Measurements from ENCODE around the gene DAG1. TPM values are rescaled to one million over a fixed set of nuclear protein-coding genes. Genes with fewer than 3 reads are reported as not detected.

DAG1 gene
- polyA plus RNA-seq, 3 donors: 3.9 to 5.8 (median 4.2) TPM

DNA sequence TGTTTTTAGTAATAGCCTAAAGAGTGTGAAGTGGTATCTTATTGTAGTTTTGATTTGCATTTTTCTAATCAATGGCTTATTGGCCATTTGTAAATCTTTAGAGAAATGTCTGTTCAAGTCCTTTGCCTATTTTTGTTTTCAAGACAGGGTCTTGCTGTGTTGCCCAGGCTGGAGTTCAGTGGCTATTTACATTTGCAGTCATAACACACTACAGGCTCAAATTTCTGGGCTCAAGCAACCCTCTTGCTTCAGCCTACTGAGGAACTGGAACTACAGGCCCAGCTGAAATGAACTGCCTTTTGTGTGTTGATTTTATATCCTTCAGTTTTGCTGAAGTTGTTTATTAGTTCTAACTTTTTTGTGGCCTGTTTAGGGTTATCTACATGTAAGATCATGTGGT, 112.1 kb downstream of the DAG1 start:
- Mint-ChIP-seq H3K9me3 (peaks cover 0 to 3% (median 0%) of the 10 kb centered on the region in 7 donors), H3K27me3 (ENCODE audit: low read depth in 3 of 3) (peaks cover 4 to 14% (median 4%) of the 10 kb centered on the region in 3 donors), H3K36me3 (no peaks in the 10 kb centered on the region), H3K27ac (no peak overlapping the region), H3K4me3 (no peak overlapping the region), H3K4me1 (no peaks in the 10 kb centered on the region)
- Histone ChIP-seq H3K79me2 (ENCODE audit: insufficient read depth, low read length) (no peaks in the 10 kb centered on the region), H3K4me2 (replicated peaks; ENCODE audit: extremely low read depth, low read length, poor library complexity, severe bottlenecking) (no peak overlapping the region), H3K27me3 (ENCODE audit: control insufficient read depth in 2 of 2, insufficient read depth in 2 of 2, low read length in 2 of 2) (no peaks in the 10 kb centered on the region), H3K9ac (ENCODE audit: insufficient read depth, low read length, poor library complexity, severe bottlenecking) (no peak overlapping the region), H3K9me3 (replicated peaks in 1 of 2; ENCODE audit: control insufficient read depth in 1 of 2, insufficient read depth in 1 of 2, low read length in 2 of 2) (no peaks in the 10 kb centered on the region), H3K4me1 (ENCODE audit: control insufficient read depth in 1 of 2, insufficient read depth in 2 of 2, low read length in 2 of 2) (no peaks in the 10 kb centered on the region), H4K20me1 (ENCODE audit: insufficient read depth, low read length) (no peaks in the 10 kb centered on the region), H3K27ac (ENCODE audit: low read depth in 1 of 2, low read length in 2 of 2) (no peak overlapping the region), H2AFZ (ENCODE audit: insufficient read depth, low read depth, low read length, poor library complexity, severe bottlenecking) (no peak overlapping the region), H3K4me3 (replicated peaks in 1 of 3; ENCODE audit: low read depth in 2 of 3, low read length in 3 of 3) (no peak overlapping the region), H3K36me3 (replicated peaks in 1 of 2; ENCODE audit: control insufficient read depth in 1 of 2, insufficient read depth in 2 of 2, low read length in 2 of 2) (no peaks in the 10 kb centered on the region)
- intact Hi-C loops (cut with micrococcal nuclease): no loop called here
- DNase-seq: no peak
- TF ChIP-seq, protein P1, sequence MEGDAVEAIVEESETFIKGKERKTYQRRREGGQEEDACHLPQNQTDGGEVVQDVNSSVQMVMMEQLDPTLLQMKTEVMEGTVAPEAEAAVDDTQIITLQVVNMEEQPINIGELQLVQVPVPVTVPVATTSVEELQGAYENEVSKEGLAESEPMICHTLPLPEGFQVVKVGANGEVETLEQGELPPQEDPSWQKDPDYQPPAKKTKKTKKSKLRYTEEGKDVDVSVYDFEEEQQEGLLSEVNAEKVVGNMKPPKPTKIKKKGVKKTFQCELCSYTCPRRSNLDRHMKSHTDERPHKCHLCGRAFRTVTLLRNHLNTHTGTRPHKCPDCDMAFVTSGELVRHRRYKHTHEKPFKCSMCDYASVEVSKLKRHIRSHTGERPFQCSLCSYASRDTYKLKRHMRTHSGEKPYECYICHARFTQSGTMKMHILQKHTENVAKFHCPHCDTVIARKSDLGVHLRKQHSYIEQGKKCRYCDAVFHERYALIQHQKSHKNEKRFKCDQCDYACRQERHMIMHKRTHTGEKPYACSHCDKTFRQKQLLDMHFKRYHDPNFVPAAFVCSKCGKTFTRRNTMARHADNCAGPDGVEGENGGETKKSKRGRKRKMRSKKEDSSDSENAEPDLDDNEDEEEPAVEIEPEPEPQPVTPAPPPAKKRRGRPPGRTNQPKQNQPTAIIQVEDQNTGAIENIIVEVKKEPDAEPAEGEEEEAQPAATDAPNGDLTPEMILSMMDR (IDR thresholded peaks at IDR 0.05): no peak

Small RNAs within 50 kb of the gene (small RNA-seq; reads per million reads assigned to genes)
- gene RNA5SP130 (ENCODE audit: insufficient read length, low read depth): not detected

Other genes starting within 250 kb of the DAG1 start
- gene C3orf62, start 193.0 kb upstream of the DAG1 start, polyA plus RNA-seq: 10 to 100 TPM in 1 of 3 donors, 1 to 10 TPM in 1, under 1 TPM in 1; 0.60 to 15.7 (median 1.0) TPM
- 100 to 1,000 TPM in 1 of 3 donors, 10 to 100 TPM in 2; 68.6 to 125 (median 78.9) TPM for gene USP4, start 130.2 kb upstream of the DAG1 start, polyA plus RNA-seq
- gene GPX1, start 111.9 kb upstream of the DAG1 start, polyA plus RNA-seq: 1,000 to 10,000 TPM; 1,287 to 2,105 (median 1,394) TPM
- 1,000 to 10,000 TPM in 2 of 3 donors, 100 to 1,000 TPM in 1; 624 to 1,306 (median 1,179) TPM for gene RHOA, start 58.3 kb upstream of the DAG1 start, polyA plus RNA-seq
- 10 to 100 TPM; 22.4 to 35.5 (median 26.7) TPM for gene TCTA, start 57.8 kb upstream of the DAG1 start, polyA plus RNA-seq
- 10 to 100 TPM in 1 of 3 donors, 1 to 10 TPM in 2; 2.0 to 25.1 (median 3.1) TPM for gene AMT, start 47.8 kb upstream of the DAG1 start, polyA plus RNA-seq
- gene NICN1, start 40.9 kb upstream of the DAG1 start, polyA plus RNA-seq: 10 to 100 TPM in 1 of 3 donors, 1 to 10 TPM in 2; 5.0 to 23.3 (median 5.6) TPM
- not detected for gene BSN, start 84.2 kb downstream of the DAG1 start, polyA plus RNA-seq
- 100 to 1,000 TPM in 1 of 3 donors, 10 to 100 TPM in 2; 66.1 to 105 (median 92.6) TPM for gene APEH, start 204.1 kb downstream of the DAG1 start, polyA plus RNA-seq
- 10 to 100 TPM in 1 of 3 donors, under 1 TPM in 1, not detected in 1; 0.28 to 17.8 TPM for gene MST1, start 219.2 kb downstream of the DAG1 start, polyA plus RNA-seq
- 10 to 100 TPM; 11.1 to 46.2 (median 15.7) TPM for gene RNF123, start 219.3 kb downstream of the DAG1 start, polyA plus RNA-seq
- gene AMIGO3, start 249.4 kb downstream of the DAG1 start, polyA plus RNA-seq: under 1 TPM in 1 of 3 donors, not detected in 2; 0.96 TPM

Data from CD14-positive monocyte (primary cell).